ENCODE data around the gene APBB1IP.

The APBB1IP gene

DNA sequence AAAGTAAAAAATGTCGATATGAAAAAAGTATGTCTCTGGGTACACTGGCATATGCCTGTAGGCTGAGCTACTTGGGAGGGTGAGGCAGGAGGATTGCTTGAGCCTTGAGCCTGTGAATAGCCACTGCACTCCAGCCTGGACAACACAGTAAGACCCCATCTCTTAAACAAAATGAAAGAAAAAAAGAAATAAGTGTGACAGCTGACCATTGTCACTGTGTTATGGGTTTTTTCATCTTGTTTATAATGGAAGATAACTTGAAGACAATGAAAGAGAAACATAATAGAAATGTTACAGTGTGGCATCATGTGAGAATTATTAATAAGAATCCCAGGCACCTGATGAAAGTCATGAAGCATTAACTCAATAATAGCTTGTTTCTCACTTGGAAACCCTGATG lies 75.0 kb downstream of the APBB1IP start:
- DNase-seq: no peak

DNA sequence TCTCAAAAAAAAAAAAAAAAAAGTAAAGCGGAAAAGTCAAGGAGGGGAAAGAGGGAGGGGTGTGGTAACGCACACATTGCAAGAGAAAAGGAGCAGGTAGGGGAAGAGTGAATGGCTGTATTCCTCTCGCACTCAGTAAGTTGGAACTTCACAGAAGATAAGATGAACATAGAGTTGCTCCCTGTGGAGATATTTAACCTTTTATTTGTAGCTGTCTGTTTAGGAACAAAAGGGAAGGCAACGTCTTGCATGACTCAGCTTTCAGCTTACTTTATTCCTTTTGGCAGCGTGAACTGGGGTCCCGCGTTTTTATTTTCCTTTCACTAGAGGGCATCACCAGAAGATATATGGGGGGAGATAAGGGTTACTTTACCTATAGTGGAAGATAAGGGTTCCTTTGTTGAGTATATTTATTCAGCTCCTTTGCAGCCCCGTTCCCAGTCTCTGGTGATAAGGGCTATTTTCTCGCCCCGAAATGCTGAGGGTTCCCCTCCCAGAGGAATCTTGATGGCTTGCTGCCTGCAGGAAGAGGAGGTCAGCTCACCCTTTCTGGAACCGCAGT lies 78.5 kb downstream of the APBB1IP start:
- no peak for DNase-seq

DNA sequence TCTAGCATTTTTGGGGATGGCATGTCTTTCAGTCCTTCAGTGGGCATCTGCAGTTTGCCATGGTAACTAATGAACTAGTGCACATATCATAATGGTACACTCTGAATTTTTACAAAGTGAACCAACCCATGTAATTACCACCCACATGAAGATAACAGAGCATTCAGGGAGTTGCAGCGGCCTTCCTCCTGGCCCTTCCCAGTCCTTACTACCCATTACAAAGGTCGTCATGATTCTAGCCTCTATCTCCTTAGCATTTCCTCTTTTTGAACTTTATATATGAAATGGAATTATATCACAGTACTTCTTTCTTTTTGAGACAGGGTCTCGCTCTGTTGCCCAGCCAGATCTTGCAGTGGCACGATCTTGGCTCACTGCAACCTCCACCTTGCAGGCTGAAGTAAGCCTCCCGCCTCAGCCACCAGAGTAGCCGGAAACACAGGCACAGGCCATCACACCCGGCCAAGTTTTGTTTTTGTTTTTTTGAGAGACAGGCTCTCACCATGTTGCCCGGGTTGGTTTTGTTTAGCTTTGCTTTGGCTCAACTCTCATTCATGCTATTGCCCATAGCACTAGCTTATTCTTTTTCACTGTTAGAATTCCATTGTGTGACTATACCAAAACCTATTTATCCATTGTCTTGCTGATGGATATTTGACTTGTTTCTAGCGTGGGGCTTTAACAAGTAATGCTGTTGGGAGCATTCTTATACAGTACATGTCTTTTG lies 79.2 kb downstream of the APBB1IP start:
- DNase-seq: no peak

DNA sequence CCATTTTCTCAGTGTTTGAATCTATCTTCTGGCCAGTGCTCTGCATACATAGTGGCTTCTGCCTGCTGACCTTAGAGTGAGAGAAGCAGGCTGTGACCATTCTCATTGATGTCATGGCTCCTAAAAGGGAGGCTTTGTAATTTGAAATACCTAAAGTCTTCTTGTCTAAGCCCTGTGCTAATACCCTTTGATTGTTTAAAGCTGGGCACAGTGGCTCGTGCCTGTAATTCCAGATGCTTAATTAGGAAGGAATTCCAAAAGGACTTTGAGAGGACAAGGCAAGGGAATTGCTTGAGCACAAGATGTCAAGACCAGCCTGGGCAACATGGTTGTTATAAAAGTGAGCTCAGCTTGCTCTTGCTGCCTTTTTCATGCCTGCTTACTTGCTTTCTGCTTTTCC lies 81.7 kb downstream of the APBB1IP start:
- no peak for DNase-seq

DNA sequence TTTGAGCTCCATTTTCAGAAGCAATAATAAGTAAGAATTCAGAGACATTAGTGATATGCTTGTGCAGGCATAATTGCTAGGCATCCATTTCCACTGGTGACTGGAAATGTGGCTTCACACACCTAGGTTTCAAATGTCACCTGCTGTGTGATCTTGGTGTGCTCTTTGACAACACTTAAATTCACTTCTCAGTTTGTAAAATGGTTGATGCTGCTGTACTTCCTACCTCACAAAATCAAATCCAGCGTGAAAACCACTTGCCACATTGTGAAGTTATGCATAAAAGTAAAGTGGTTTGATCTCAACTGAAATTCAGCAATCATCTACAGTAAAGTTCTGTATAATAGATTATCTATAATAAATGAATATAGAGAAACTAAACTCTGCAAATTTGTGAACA lies 82.4 kb downstream of the APBB1IP start:
- no peak for DNase-seq

DNA sequence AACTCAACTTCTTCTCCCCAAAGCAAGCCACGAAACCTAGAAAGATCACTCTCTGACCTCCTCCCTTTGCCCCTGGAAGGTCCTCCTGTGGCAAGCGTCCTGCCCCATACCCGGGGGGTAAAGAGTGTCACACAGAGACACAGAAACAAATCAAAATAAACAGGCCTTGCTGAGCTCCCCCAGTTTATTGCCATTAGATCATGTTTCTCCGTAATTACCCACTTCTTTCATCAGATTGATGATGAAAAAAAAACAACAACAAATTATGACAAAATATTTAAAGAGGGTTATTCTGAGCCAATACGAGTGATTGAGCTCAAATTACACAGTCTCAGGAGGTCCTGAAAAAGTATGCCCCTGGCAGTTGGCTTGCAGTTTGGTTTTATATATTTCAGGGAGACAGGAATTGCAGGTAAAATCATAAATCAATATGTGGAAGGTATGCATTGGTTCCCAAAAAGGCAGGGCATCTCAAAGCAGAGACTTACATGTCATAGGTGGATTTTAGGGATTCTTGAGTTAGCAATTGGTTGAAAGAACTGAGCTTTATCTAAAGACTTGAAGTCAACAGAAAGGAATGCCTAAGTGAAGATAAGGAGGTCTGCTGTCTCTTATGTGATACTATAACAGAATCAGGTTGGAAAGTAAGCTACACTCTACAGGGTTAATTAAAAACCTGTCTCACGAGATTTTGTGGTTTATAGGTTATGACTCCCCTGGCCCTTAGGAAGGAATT lies 86.2 kb downstream of the APBB1IP start:
- DNase-seq: no peak

DNA sequence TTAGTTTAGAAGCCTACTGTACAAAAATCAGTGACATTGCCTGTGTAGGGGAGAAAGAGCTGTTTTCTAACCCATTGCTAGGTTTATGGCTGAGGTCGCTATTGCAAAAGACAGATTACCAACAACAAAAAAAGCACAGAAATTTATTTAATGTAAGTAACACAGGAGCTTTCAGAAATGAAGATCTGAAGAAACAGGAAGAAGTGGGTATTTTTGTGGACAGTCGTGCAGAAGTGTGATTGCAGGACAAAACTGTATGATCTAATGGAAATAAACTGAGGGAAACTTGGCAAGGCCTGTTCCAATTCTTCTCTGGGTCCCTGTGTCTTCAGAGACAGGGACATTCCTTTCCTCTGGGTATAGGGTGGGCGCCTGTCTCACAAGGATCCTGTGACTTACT lies 87.4 kb downstream of the APBB1IP start:
- DNase-seq: no peak

DNA sequence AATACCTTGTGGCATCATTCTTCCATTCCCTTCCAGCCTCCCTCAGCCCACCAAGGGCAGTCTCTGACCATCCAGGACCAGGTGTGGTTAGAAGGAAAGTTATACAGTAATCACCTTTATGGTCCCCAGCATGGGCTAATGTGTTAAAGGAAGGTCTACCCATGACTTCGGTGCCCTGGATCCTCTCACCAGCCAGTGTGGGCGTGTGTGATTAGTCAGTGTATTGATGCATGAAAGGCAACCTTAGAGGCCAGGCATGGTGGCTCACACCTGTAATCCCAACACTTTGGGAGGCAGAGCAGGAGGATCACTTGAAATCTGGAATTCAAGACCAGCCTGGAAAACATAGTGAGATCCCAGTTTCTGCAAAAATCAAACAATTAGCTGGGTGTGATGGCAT lies 88.9 kb downstream of the APBB1IP start:
- DNase-seq: no peak

DNA sequence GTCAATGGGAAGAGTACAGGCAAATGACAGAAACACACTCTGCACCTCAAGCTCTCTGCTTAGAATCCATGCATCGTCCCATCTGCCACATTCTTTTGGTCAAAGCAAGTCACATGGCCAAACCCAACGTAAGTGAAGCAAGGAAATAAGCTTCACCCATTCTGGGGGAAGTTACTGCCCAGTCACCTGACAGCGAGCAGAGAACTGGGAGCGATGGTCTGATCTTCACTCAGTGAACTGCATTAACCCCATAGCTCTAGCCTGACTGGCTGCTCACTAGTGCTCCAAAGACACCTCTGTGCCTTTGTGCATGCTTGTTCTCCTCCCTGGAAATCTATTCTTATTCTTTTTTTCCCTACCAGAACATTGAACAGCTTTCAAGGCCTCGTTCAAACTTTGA lies 89.9 kb downstream of the APBB1IP start:
- DNase-seq: no peak

DNA sequence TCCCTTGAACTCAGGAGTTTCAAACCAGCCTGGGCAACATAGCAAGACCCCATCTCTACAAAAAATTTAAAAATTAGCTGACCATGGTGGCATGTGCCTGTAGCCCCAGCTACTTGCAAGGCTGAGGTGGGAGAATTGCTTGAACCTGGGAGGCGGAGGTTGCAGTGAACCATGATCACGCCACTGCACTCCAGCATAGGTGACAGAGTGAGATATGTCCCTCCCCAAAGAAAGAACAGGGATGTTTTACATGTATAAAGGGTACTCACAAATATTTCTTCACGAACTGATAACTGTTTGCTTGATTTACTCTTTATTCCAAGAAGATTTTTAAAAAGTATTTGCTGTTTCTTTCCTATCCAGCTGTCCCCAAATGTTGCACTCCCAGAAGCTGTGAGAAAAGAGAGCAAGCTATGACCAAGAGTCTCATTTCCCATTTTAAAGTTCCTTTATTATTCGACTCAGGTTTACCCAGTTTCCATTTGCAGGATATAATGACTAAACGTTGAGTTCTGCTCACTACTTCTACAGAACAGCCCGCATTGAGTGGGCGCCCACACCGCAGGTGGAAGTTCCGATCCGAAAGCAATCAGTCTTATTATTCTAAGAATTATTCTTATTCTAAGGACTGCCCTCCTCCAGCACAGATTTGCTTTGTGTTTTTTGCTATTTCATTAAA lies 90.7 kb downstream of the APBB1IP start:
- no peak for DNase-seq

DNA sequence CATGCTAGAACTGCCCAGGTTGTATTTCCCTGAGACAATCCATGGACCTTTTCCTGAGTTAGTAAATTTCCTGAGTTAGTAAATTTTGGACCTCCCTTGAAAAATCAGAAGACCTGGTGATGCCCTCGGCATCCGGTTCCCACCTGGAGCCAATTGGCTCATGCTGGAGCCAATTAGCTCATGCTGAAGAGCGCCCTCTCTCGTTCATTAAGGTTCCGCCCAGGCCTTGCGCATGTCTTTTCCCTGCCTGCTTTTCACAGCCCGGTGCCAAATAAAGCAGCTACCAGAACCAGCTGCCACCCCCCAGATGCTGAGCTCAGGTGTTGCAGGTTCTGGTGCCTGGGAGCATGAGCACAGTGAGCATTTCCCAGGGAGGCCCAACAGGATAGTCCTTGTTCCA lies 96.2 kb downstream of the APBB1IP start:
- no peak for DNase-seq

DNA sequence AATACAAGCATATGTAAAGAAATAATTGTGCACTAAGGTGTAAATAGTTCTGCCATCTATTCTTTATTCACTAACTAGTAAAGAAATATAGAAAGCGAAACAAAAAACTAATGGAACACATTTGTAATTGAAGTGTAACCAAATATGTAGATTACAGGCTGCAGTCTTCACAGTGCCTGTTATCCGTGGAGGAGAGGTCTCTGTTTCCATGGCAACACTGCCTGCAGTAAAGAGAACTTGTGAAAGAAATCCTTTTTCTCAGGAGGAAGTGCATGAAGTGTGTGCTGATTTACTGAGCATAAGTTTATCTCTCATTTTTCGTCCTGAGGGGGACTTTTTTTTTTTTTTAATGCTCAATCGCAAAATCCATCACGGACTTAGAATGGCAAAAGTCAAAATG lies 102.5 kb downstream of the APBB1IP start:
- DNase-seq: no peak

DNA sequence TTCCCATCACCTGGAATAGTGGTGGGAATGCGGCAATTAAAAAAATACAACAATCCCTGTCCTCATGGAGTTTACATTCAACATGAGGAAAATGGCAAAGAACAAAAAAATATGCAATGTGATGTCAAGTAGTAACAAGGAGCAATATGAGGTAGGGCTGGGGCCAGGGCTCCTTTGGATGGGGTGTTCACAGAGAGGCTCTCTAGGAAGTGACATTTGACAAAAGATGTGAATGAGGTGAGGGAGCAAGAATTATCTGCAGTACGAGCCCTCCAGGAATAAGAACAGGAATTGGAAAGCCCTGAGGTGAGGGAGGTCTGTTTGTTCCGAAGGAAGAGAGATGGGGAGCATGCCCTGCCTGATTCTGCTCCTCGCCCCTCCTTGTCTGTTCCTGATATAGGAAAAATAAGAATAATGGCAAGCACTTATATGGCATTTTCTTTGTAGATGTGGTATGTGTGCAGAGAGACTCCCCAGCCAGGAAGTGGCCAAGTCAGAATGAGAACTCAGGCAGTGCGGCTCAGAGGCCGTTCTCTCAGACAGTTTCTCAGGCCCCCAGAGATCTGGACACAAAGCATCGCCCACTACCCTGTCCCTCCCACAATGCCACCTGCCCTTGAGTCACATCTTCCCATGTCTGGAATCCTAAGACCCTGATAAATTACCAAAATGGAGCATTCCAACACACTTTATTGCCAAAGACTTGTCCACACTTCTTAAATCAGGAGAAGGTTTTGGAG lies 105.6 kb downstream of the APBB1IP start:
- DNase-seq: no peak

DNA sequence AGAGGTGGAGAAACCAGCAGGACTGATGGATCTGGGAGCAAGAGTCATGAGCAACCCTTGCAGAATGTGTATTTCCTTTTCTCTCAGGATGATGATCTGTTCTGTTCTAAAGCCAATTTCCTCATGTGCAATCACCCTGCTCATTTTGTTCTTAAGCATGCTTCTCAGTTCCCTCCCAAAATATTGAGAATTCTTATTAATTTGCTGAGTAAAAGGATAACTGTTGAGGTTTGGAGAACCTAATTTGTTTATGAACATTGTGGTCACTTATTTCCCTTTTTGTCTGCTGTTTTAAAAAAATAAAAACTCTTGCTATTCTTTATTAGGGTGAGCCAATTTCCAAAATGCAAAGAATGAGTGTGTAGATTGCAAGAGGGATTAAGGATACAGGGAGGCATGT lies 106.8 kb downstream of the APBB1IP start:
- no peak for DNase-seq

DNA sequence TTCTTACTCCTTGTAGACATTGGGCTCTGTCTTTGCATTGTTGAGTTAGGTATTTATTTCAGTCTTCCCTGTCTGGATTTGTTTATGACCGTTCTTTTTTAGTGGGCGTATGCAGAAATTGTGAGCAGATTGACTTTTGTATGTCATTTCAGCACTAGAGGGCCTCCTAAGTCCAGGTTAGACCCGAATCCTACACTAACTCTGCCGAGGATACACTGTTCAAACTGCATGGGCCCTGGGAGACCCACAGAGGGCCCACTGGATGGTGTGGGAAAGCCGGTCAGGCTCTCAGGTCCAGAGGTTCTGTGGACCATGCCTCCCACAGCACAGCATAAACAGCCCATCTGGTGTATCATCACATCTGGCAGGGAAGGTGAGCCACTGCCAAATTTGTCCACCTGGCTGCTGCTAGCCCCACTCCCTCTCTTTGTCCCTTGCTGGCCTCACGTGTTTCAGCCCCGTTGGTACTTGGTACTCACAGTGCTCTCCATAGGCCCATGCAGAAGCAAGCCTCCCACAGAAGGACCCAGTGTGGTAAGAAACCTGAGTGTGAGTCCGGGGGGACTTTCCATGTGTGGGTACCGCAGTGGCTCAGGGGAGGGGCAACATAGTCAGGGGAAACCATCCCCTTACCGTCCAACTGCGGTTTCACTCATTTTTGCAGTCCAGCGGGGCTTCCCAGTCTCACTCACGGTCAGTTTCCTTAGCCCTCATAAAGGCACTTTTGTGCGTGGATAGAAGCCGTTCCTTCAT lies 112.8 kb downstream of the APBB1IP start:
- no peak for DNase-seq

DNA sequence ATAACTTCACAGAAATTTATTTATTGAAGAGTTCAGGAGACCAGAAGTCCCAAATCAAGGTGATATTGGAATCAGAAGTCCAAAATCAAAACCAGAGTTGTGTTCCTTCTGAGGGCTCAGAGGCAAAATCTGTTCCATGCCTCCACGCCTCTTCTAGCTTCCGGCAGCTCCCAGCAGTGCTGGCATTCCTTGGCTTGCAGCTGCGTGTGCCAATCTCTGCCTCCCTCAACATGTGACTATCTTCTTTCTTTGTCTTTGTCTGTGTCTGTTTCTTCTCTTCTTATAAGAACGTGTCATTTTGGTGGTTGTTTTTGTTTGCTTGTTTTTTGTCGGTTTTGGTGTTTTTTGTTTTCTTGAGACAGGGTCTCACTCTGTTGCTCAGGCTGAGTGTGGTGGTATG lies 116.1 kb downstream of the APBB1IP start:
- no peak for DNase-seq

DNA sequence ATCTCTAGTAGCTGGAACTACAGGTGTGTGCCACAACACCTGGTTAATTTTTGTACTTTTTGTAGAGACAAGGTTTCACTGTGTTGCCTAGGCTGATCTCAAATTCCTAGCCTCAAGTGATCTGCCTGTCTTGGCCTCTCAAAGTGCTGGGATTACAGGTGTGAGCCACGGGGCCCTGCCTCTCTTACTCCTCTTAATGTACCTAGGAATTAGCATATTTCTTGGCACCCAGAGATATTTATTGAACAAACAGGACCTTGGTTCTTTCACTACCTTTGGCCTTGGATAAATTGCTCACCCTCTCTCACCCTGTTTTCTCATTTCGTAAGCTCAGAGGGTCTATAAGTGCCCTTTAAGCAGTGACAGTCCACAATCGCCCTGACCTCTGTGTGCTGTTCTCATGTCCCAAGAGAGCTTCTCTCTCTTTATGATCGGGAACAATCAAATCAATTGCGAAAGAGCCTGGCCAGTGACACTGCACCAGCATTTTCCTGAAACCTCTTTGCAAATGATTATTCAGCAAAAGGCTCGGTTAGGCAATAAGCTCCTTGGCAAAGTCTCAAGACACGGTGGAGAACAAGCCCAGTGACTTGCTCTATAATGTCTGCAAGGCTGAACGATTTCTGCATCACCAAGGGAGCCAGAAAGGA lies 117.7 kb downstream of the APBB1IP start:
- no peak for DNase-seq

DNA sequence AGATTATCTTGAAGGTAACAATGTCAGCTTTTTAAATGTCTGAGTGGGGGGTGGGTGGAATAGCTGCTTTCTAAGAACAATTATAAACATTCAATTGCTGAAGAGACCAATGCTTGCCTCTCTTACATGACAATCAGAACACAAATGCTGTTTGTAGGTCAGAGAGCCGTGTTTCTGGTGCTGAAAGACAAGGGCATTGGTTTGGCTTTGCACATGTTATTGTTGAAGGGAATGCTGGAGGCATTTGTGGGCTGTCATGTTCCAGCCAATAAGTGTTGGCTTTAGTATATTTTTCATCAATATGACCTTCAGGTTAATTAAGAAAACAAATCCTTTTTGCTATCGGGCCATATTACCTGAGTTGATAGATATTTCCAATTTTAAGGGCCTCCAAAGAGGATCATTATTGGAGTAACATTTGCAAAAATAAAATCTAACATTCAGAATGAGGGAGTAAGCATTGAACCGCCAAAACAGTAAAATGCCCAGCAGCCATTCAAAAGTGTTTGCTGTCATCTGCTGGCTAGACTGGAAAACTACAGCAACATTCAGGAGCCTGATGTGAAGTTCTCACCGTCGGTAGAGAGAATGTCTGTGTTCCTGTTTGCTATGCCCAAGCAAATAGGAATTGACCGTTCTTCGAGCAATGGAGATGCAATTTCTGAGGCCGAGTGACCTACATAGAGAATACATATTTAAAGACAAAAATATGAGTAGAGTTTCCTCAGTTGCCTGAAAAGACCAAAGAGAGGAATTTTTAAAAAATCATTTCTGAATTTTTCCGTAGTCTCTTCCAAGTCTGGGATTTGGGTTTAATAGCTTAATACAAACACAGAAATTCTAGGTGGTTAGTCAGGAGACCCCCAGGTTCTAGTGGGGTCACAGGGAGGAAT lies 118.9 kb downstream of the APBB1IP start:
- DNase-seq: peak; percentile 30

DNA sequence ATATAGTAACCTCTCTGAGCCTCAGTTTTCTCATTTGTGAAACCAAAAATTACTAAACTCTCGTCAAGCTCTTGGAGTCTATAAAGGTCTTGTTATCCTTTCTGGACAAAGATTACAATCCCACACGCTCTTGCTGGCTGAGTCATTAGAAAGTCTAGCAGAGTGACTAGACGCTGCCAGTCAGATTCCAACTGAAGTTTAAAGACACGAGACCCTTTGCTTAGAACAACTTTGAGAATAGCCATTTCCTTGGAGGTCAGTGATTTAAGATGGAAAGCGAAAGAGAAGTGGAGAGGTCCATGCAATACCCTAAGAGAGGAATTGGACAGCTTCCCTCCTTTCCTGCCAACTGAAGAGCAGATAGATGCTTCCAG lies 119.5 kb downstream of the APBB1IP start:
- DNase-seq: no peak

DNA sequence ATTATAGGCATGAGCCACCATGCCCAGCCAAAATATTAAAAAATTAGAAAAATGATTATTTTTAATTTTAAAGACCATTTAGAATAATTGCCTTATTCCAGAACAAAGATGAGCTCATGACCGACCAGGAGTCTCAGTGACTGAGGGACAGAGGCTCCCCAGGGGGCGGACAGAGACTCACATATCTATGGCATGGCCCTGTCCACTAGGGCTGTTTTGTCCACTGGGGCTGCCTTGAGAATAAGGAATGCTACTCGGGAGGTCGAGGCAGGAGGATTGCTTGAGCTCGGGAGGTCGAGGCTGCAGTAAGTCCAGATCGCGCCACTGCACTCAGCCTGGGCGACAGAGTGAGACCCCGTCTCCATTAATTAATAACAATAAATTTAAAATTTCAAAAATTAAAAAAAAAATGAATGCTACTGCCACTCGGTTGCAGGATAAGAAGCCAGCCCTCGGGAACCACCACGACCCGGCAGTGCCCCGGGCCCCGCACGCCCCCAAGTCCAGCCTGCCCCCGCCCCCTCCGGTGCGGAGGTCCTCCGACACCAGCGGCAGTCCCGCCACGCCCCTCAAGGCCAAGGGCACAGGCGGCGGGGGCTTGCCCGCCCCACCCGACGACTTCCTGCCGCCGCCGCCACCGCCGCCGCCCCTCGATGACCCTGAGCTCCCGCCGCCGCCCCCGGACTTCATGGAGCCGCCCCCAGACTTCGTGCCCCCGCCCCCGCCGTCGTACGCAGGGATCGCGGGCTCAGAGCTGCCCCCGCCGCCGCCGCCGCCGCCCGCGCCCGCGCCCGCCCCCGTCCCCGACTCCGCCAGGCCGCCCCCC lies 128.6 kb downstream of the APBB1IP start:
- peak; percentile 41 for DNase-seq
